Stimulated activated CD8-positive, alpha-beta memory T cell treated with anti-CD3 and anti-CD28 coated beads, Interleukin-15, amount 100 ng/mL, for 24 hours (primary cell): Measurements from ENCODE around the gene CGB1.
"Not testable (repeated sequence)": the region's sequence is repeated elsewhere in the genome, so short reads cannot be mapped to it uniquely, and the experiment has no call there.

Experiments
- DNase-seq: peaks from one replicate; pipeline ENCODE4 v3.0.0-alpha.2; 2020; ENCODE audit warnings: low read depth

The CGB1 gene

GRCh38 chr19:49057636-49058234 lies 21.0 kb upstream of the CGB1 start, which contains the start of gene CGB7:
CGB7 (minus strand) TSS chr19:49057749; CDS start chr19:49055375, 2,374 bp downstream.
- no peak for DNase-seq

GRCh38 chr19:49056902-49057596 lies 20.4 kb upstream of the CGB1 start:
- DNase-seq, result not testable (repeated sequence)

GRCh38 chr19:49056101-49056901 lies 19.6 kb upstream of the CGB1 start:
- DNase-seq, result no peak

- not testable (repeated sequence) for DNase-seq
These were observed 13.8 kb upstream of the CGB1 start for GRCh38 chr19:49050376-49051033.

GRCh38 chr19:49049834-49050233 lies 13.1 kb upstream of the CGB1 start:
- not testable (repeated sequence) for DNase-seq

- not testable (repeated sequence) for DNase-seq
These were observed 12.3 kb upstream of the CGB1 start, which contains the start of gene CGB8 for GRCh38 chr19:49049011-49049410. CGB8 (minus strand) TSS chr19:49049111; CDS start chr19:49048739, 372 bp downstream.

- DNase-seq, result not testable (repeated sequence)
These were observed 6.9 kb upstream of the CGB1 start, which contains the start of gene CGB5 for GRCh38 chr19:49043548-49043947. CGB5 (plus strand) TSS chr19:49043848; CDS start chr19:49044210, 362 bp downstream.

GRCh38 chr19:49042666-49043065 lies 6.0 kb upstream of the CGB1 start:
- not testable (repeated sequence) for DNase-seq

GRCh38 chr19:49042177-49042576 lies 5.5 kb upstream of the CGB1 start:
- DNase-seq, result no peak

GRCh38 chr19:49039736-49040135 lies 3.0 kb upstream of the CGB1 start:
- DNase-seq, result not testable (repeated sequence)

GRCh38 chr19:49038557-49039276 lies 2.0 kb upstream of the CGB1 start:
- not testable (repeated sequence) for DNase-seq

- not testable (repeated sequence) for DNase-seq
These were observed 1.4 kb upstream of the CGB1 start for GRCh38 chr19:49038111-49038510.

- not testable (repeated sequence) for DNase-seq
These were observed 4.9 kb downstream of the CGB1 start, which contains the start of gene CGB2 for GRCh38 chr19:49031642-49032301. CGB2 (plus strand) TSS chr19:49031890; CDS start chr19:49032096, 206 bp downstream.

- not testable (repeated sequence) for DNase-seq
These were observed 6.4 kb downstream of the CGB1 start for GRCh38 chr19:49030323-49030722.

GRCh38 chr19:49029749-49030148 lies 6.9 kb downstream of the CGB1 start:
- DNase-seq, result not testable (repeated sequence)

- not testable (repeated sequence) for DNase-seq
These were observed 8.0 kb downstream of the CGB1 start for GRCh38 chr19:49028686-49029085.

- not testable (repeated sequence) for DNase-seq
These were observed 11.1 kb downstream of the CGB1 start for GRCh38 chr19:49025599-49025998.

GRCh38 chr19:49025088-49025487 lies 11.6 kb downstream of the CGB1 start:
- not testable (repeated sequence) for DNase-seq

GRCh38 chr19:49024233-49024632 lies 12.5 kb downstream of the CGB1 start, which contains the start of gene CGB3:
CGB3 (minus strand) TSS chr19:49024333; CDS start chr19:49023971, 362 bp downstream.
- not testable (repeated sequence) for DNase-seq

GRCh38 chr19:49022116-49022515 lies 14.6 kb downstream of the CGB1 start:
- DNase-seq, result no peak
